Erythroblast (primary cell): ENCODE results near the gene PTCH1.

ENCODE experiments used
- GATA1 ChIP-seq: IDR thresholded peaks from 2 replicates; pipeline ENCODE4 v1.6.1; 2011; ENCODE audit warnings: low read depth, mild to moderate bottlenecking, control low read depth, low read length, moderate library complexity
- POLR2A ChIP-seq: IDR thresholded peaks from 2 replicates; pipeline ENCODE4 v1.6.1; 2011; ENCODE audit warnings: mild to moderate bottlenecking, low read length

- TF ChIP-seq POLR2A (no peak), GATA1 (no peak)
These were observed 30.5 kb downstream of the PTCH1 start for GRCh38 chr9:95486318-95486717.
